ENCODE measurements around the gene SART1.

Gene SART1

GRCh38 chr11:65961267-65962140 is at the start of gene SART1:
Gene SART1, plus strand, starts transcription at chr11:65961734. Its CDS starts 47 bp downstream, at chr11:65961781.
- in situ Hi-C loops (cut with MboI; ENCODE audit: low sequenced_read_pairs), result no loop called here

DNA sequence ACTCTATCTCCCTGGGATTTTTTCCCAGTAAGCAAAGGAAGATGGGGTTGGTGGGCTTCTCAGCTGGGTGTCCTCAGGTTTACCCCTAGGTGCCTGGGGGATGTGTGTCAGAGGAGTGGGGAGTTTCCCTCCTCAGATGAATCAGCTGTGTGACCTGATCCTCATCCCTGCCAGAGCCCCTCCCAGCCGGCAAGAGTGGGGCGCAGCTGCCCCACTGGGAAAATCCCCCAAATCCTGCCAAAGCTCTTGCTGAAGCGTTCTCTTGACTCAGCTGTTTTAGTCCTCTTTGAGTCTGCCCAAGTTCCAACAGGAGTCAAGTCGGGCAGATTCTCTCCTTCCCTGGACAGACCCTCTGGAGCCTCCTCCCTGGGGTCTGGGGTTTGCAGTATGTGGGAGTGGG is 48.7 kb upstream of the SART1 start:
- in situ Hi-C loops (cut with MboI; ENCODE audit: low sequenced_read_pairs), result no loop called here

GRCh38 chr11:65915101-65915820 is 46.3 kb upstream of the SART1 start:
- in situ Hi-C loops (cut with MboI; ENCODE audit: low sequenced_read_pairs), result no loop called here

GRCh38 chr11:65915821-65916251 is 45.7 kb upstream of the SART1 start:
- in situ Hi-C loops (cut with MboI; ENCODE audit: low sequenced_read_pairs), result no loop called here

- in situ Hi-C loops (cut with MboI; ENCODE audit: low sequenced_read_pairs), result no loop called here
Measured at GRCh38 chr11:65916391-65916790, 45.1 kb upstream of the SART1 start.

DNA sequence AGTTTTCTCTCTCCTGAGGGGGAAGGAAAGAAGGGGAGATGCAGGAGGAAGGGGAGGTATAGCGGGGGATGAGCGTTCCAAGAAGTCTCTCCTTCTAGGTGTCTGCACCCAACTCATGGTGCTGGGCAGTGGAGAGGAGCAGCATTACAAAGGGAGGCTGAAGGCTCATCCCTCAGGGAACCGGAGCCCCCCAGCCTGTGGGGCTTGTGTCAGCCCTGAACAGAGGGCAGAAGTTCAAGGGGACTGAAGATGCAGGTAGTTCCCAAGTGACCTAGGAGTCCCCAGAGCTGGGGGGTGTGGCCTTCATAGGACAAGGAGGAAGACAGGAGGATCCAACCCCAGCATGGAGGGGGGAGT is 44.5 kb upstream of the SART1 start:
- in situ Hi-C loops (cut with MboI; ENCODE audit: low sequenced_read_pairs), result no loop called here

DNA sequence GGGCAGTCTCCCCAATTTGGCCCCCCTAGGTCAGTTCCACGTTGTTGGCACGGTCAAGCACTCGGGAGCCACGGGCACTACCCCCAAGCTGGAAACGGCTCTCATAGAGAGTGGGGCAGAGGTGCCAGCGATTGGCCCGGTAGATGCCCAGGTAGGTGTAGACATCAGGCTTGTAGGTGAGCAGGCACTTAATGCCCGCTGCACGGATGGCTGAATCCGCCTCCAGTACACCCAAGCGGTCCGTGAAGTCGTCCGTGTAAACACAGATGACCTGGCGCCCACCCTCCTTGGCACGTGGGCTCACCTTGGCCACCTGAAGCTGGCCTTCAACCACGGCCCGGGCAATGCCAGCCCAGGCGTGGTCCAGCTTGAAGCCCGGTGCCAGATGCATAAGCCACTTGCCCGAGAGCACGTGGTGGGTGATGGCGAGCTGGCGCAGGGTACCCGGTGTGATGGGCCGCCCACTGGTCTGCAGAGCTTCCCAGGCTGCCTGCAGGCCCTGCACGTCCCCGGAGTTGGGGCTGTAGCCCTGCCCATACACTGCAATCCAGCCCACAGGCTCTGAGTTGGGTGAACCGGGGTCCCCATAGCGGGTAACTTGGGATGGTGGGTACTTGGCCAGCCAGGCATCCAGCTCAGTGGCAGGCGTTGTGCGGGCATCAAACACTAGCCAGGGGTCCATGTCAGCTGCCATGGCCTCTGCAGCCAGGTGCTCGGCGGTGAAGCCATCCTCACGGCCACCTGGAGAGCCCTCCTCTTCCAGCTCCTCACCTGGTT is 43.9 kb upstream of the SART1 start:
- in situ Hi-C loops (cut with MboI; ENCODE audit: low sequenced_read_pairs), result no loop called here

DNA sequence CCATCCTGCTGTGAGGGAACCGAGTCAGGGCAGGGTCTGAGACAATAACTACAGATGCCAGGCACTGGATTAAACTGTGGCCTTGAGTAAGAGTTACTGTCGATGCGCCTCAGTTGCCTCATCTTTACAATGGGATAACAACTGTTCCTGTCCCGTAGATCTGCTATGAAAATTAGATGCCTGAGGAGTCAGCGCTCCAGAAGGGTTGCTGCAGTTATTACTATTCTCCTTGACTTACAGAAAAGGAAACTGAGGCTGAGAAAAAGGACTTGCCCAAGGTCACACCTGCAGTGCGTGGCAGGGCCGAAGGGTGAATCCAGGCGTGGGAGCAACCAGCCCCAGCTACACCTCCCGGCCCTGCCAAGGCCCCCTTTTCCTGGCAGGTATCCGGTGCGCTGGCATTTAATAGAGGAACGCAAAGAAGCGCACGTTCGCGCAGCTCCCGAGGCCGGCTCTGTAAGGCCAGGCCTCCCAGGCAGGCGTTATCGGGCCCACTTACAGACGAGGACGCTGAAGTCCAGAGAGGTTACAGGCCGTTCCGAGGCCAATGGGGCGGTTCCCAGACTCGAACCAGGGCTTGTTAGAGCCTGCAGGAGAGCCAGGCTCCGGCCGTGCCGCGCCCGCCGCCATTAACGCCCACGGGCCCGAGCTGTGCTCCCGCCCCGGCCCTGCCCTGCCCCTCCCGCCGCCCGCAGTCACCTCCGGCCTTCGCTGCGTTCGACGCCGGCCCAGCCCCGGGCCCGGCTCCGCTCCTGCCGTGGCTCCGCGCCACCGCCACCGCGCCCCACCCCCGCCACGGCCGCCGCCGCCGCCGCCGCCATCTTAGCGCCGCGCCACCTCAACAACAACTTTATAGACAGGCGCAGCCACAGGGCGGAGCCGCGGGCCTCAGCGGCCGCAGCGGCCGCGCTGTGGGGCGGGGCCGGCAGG is 43.1 kb upstream of the SART1 start, which contains the start of gene C11orf68:
TSS of gene C11orf68 (minus strand) at position 852 of the 930 bp plus-strand sequence. CDS start at position 821, 31 bp downstream.
- in situ Hi-C loops (cut with MboI; ENCODE audit: low sequenced_read_pairs), result no loop called here

DNA sequence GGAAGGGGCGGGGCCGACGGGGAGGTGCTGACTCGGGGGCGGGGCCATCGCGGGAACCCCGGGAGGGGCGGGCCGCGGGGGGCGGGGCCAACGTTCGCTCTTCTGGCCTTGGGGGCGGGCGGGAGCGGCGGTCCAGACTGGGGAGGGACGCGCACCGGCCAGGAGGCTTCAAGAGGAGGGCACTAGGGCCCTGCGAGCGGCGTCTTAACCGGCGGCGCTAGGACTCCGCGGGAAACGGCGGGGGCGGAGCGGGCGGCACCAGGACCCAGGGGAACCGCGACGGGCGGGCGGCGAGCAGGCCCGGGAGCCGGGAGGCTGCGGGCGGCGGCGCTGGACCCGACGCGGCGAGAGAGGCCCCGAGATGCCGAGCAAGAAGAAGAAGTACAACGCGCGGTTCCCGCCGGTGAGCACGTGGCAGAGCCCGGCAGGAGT is 42.4 kb upstream of the SART1 start, which contains the start of gene DRAP1:
TSS of gene DRAP1 (plus strand) at position 286 of the 432 bp plus-strand sequence. CDS start at position 362, 76 bp downstream.
- in situ Hi-C loops (cut with MboI; ENCODE audit: low sequenced_read_pairs), result no loop called here

DNA sequence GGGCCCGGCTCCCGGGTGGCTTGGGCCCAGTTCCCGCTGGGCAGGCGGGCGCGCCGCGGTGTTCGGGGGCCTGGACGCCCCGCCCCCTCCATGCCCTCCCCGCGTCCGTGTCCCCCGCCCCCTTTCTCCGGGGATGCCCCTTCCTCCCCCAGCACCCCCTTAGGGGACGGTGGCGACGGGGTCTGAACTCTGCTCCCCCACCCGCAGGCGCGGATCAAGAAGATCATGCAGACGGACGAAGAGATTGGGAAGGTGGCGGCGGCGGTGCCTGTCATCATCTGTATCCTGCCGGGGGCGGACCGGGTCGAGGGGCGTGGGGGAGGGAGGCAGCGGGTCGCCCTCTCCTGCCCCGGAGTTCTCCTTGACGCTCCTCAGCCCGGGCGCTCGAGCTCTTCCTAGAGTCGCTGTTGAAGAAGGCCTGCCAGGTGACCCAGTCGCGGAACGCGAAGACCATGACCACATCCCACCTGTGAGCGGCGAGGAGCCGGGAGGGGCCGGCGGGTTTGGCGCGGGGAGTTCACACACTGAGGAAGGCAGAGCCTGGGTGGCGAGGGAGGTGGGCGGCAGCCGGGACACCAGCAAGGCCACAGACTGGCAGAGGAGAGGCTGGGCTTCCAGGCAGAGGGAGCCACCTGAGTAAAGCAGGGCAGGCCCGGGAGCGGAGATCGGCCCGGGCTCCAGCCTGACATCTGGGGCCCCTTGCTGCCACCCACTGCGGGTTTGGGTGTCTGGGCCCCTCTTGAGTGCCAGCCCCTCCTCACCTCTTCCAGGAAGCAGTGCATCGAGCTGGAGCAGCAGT is 41.8 kb upstream of the SART1 start:
- in situ Hi-C loops (cut with MboI; ENCODE audit: low sequenced_read_pairs), result no loop called here

GRCh38 chr11:65920372-65920802 is 41.1 kb upstream of the SART1 start:
- in situ Hi-C loops (cut with MboI; ENCODE audit: low sequenced_read_pairs), result no loop called here

DNA sequence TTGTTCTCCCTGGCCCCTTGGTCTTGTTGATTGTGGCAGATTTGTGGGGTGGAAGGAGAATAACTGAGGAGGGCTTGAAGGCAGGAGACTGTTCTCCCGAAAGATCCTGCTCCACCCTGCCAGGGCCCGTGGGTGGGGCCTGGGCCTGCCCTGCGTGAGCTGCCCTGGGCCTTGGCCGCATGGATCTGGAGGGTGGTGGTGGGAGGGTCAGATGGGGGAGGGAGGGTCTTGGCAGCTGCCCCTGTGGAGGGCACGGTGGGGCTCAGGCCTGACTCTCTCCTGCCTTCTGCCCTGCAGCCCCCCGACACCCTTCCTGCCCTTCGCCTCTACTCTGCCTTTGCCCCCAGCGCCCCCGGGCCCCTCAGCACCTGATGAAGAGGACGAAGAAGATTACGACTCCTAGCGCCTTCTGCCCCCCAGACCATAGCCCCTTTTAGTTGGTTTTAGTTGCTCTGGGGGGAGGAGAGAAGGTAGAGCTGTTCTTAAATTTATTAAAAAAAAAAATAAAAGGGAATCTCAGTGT is 40.4 kb upstream of the SART1 start:
- in situ Hi-C loops (cut with MboI; ENCODE audit: low sequenced_read_pairs), result no loop called here

DNA sequence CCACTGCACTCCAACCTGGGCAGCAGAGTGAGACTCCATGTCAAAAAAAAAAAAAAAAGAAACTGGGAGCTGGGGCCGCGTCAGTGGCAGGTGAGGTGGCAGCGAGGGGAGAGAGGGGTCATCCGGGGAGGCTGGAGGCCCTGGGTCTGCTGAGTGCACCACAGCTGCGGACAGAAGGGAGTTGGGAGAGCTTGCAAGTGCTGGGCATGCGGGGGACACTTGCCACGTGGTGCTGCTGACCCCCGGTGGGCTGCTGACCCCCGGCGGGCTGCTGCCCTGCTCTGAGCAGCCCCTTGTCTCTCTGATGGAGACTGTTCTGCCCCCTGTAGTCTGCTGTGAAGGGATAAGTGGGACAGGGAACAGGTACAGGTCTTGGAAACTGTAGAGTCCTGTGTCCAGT is 39.7 kb upstream of the SART1 start:
- in situ Hi-C loops (cut with MboI; ENCODE audit: low sequenced_read_pairs), result no loop called here

DNA sequence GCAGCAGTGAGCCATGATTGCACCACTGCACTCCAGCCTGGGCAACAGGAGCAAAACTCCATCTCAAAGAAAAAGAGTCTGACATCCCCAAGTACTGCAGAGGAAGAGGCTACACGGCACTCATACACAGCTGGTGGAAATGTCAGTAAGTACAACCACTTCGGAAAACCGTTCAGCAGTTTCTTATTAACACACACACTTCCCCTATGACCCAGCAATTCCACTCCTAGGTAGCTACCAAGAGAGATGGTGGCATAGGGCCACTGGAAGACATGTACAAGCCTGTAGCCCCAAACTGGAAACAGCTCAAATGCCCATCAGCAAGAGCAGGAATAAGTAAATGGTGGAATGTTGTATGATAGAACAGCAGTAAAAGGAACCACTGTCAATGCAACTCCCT is 39.0 kb upstream of the SART1 start:
- in situ Hi-C loops (cut with MboI; ENCODE audit: low sequenced_read_pairs), result no loop called here

DNA sequence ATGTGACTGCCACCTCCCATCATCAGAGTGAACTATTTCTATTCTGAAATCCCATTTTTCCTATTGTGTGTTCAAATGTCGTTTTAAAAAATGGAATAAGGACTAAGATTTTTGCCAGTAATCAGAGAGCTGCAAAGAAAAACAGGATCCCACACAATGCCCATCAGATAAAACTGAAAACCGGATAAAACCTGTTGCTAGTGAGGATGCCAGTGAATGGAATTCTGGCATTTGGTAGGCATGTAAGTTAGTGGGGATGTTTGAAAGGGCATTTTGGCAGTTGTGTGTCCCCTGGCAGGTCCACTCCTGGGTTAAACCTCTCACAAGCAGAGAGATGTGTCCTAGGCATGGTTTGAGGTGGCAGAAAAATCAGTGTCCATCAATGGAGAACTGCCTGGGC is 36.1 kb upstream of the SART1 start:
- in situ Hi-C loops (cut with MboI; ENCODE audit: low sequenced_read_pairs), result no loop called here

DNA sequence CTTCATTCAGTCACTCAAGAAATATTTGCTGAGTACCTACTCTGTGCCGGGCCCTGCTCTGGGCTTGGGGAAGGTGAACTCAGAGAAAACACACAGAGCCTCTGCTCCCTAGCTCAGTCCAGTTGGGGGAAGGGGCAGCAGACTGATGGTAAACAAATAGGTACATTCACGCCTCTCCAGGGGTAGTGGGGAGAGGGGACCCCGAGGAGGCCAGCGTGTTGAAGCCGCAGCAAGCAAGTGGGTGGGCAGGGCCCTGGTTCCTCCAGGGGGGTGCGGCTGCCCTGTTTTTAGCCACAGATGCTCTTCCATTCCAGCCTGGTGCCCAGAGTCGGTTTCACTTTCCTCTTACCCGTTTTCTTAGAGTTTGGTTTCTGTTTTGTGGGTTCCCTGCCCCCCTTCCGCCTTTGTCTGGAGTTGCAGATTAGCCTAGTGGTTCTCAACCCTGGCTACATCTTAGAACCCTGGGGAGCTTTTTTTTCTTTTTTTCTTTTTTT is 33.6 kb upstream of the SART1 start:
- in situ Hi-C loops (cut with MboI; ENCODE audit: low sequenced_read_pairs), result no loop called here

- in situ Hi-C loops (cut with MboI; ENCODE audit: low sequenced_read_pairs), result no loop called here
Measured at GRCh38 chr11:65928667-65929066, 32.9 kb upstream of the SART1 start.

- in situ Hi-C loops (cut with MboI; ENCODE audit: low sequenced_read_pairs), result no loop called here
Measured at GRCh38 chr11:65931773-65932557, 29.6 kb upstream of the SART1 start.
